Neural cell (in vitro differentiated cells): ENCODE results near the gene SERPINE2. TPM values are rescaled to one million over a fixed set of nuclear protein-coding genes. Genes with fewer than 3 reads are reported as not detected.

ENCODE experiments used
- H2AFZ ChIP-seq: fragments of 200-600, 300-800 bp; sonication (generic), shearing (Covaris generic); 2 replicates; pipeline ENCODE4 v1.6.0; 2014; ENCODE audit warnings: low read depth, mild to moderate bottlenecking, antibody characterized with exemption, low read length, moderate library complexity
- H3F3A ChIP-seq: fragments of 200-600 bp; shearing (Covaris generic); 2 replicates; pipeline ENCODE4 v1.6.1; 2016; ENCODE audit warnings: mild to moderate bottlenecking, moderate library complexity, mixed read lengths, antibody characterized with exemption, low read length; ENCODE audit not compliant: insufficient read depth, poor library complexity, severe bottlenecking
- H3K27ac ChIP-seq: fragments of 200-600, 300-800 bp; sonication (generic), shearing (Covaris generic); 2 replicates; pipeline ENCODE4 v1.5.1; 2014; ENCODE audit warnings: mild to moderate bottlenecking, low read length, moderate library complexity
- H3K27me3 ChIP-seq: fragments of 300-800, 200-600 bp; sonication (generic), shearing (Covaris generic); 2 replicates; pipeline ENCODE4 v1.6.0; 2014; ENCODE audit warnings: mild to moderate bottlenecking, low read depth, low read length, moderate library complexity; ENCODE audit not compliant: insufficient read depth
- H3K36me3 ChIP-seq: fragments of 300-800, 200-600 bp; sonication (generic), shearing (Covaris generic); 2 replicates; pipeline ENCODE4 v1.5.1; 2014; ENCODE audit warnings: mild to moderate bottlenecking, antibody characterized with exemption, low read length, moderate library complexity; ENCODE audit not compliant: insufficient read depth
- H3K4me2 ChIP-seq: fragments of 300-800, 200-600 bp; sonication (generic), shearing (Covaris generic); 2 replicates; pipeline ENCODE4 v1.6.0; 2014; ENCODE audit warnings: mild to moderate bottlenecking, low read length
- H3K4me3 ChIP-seq: fragments of 300-800, 200-600 bp; sonication (generic), shearing (Covaris generic); 2 replicates; pipeline ENCODE4 v1.5.1; 2014; ENCODE audit warnings: mild to moderate bottlenecking, low read length, moderate library complexity
- H3K79me2 ChIP-seq: fragments of 200-600 bp; shearing (Covaris generic); replicated peaks from 2 replicates; pipeline ENCODE4 v1.6.0; 2014; ENCODE audit warnings: mild to moderate bottlenecking, low read length, moderate library complexity; ENCODE audit not compliant: insufficient read depth
- H3K9ac ChIP-seq: fragments of 300-800, 200-600 bp; sonication (generic), shearing (Covaris generic); 2 replicates; pipeline ENCODE4 v1.6.1; 2016; ENCODE audit warnings: mild to moderate bottlenecking, low read length, mixed read lengths
- H3K9me2 ChIP-seq: fragments of 200-600 bp; shearing (Covaris generic); 2 replicates; pipeline ENCODE4 v1.6.1; 2016; ENCODE audit warnings: mild to moderate bottlenecking, low read length, mixed read lengths; ENCODE audit not compliant: insufficient read depth
- H3K9me3 ChIP-seq: fragments of 200-600, 300-800 bp; sonication (generic), shearing (Covaris generic); 2 replicates; pipeline ENCODE4 v1.6.1; 2016; ENCODE audit warnings: mild to moderate bottlenecking, mixed run types, low read length, moderate library complexity, mixed read lengths
- H4K20me1 ChIP-seq: fragments of 200-600 bp; shearing (Covaris generic); 2 replicates; pipeline ENCODE4 v1.6.1; 2016; ENCODE audit warnings: mild to moderate bottlenecking, mixed run types; ENCODE audit not compliant: insufficient read depth
- EP300 ChIP-seq: fragments of 450-650 bp; conservative IDR thresholded peaks from 2 replicates; pipeline ENCODE4 v1.6.1; 2014; ENCODE audit warnings: antibody characterized with exemption, mild to moderate bottlenecking, moderate library complexity; ENCODE audit not compliant: poor library complexity, severe bottlenecking
- EZH2 ChIP-seq: fragments of 200-600, 300-800 bp; shearing (Covaris generic), sonication (generic); IDR thresholded peaks from 2 replicates; pipeline ENCODE4 v1.6.1; 2014; ENCODE audit warnings: antibody characterized with exemption, low read length, borderline replicate concordance, mild to moderate bottlenecking; ENCODE audit not compliant: insufficient read depth, poor library complexity, severe bottlenecking
- MXI1 ChIP-seq: fragments of 450-650 bp; conservative IDR thresholded peaks from 2 replicates; pipeline ENCODE4 v1.6.1; 2014; ENCODE audit warnings: antibody characterized with exemption, mild to moderate bottlenecking; ENCODE audit not compliant: poor library complexity, severe bottlenecking
- POLR2AphosphoS5 ChIP-seq: IDR thresholded peaks from 2 replicates; pipeline ENCODE4 v1.6.1; 2012
- RAD21 ChIP-seq: fragments of 450-650 bp; conservative IDR thresholded peaks from 2 replicates; pipeline ENCODE4 v1.6.1; 2014; ENCODE audit warnings: antibody characterized with exemption, mild to moderate bottlenecking, moderate library complexity
- SMC3 ChIP-seq: fragments of 450-650 bp; conservative IDR thresholded peaks from 2 replicates; pipeline ENCODE4 v1.6.1; 2014; ENCODE audit warnings: antibody characterized with exemption, mild to moderate bottlenecking, moderate library complexity; ENCODE audit not compliant: poor library complexity
- TAF1 ChIP-seq: IDR thresholded peaks from 2 replicates; pipeline ENCODE4 v1.6.1; 2012; ENCODE audit warnings: low read depth
- polyA plus RNA-seq: library from polyadenylated mRNA; depleted of rRNA; stranded (reverse); fragments of >200 nt; gene quantifications from 2 replicates; pipeline ENCODE4 v1.2.3, GENCODE V29; 2014
- TF ChIP-seq, protein P1 (sequence below): IDR thresholded peaks from 2 replicates; pipeline ENCODE4 v1.6.1; 2012; ENCODE audit warnings: borderline replicate concordance
- TF ChIP-seq, protein P2 (sequence below): fragments of 450-650 bp; IDR thresholded peaks from 2 replicates; pipeline ENCODE4 v1.5.1; 2014; ENCODE audit warnings: antibody characterized with exemption, mild to moderate bottlenecking, moderate library complexity; ENCODE audit not compliant: poor library complexity, severe bottlenecking

The SERPINE2 gene
- polyA plus RNA-seq, 1 donor from 2014 or later = 38.5 TPM

DNA sequence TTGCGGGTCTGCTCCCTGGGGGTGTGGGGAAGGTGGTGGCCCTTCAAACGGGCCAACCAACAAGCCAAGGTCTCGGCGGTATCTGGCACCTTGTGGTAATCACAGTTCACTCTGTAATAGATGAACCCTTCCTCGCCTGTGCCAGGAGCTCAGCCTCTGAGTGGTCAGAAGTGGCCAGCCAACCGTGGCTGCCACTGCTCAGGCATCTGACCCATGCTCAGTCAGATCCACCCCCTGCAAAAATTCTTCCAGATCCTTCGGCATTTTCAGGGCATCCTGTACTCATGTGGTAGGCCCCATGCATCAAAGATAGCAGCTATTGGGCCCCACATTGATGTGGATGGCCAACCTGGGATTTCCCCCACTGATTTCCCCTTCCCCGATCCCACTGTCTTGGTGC, 39.6 kb upstream of the SERPINE2 start:
- Histone ChIP-seq H3K79me2 (no peaks in the 10 kb centered on the region), H3K9ac (no peak overlapping the region), H3F3A (no peaks in the 10 kb centered on the region), H3K4me3 (no peak overlapping the region), H4K20me1 (no peaks in the 10 kb centered on the region), H3K9me3 (no peaks in the 10 kb centered on the region), H2AFZ (no peak overlapping the region), H3K9me2 (no peaks in the 10 kb centered on the region), H3K4me2 (no peak overlapping the region), H3K27ac (no peak overlapping the region), H3K36me3 (no peaks in the 10 kb centered on the region), H3K27me3 (no peaks in the 10 kb centered on the region)
- no peak for TF ChIP-seq SMC3
- no peak for TF ChIP-seq MXI1
- TF ChIP-seq, protein P1, sequence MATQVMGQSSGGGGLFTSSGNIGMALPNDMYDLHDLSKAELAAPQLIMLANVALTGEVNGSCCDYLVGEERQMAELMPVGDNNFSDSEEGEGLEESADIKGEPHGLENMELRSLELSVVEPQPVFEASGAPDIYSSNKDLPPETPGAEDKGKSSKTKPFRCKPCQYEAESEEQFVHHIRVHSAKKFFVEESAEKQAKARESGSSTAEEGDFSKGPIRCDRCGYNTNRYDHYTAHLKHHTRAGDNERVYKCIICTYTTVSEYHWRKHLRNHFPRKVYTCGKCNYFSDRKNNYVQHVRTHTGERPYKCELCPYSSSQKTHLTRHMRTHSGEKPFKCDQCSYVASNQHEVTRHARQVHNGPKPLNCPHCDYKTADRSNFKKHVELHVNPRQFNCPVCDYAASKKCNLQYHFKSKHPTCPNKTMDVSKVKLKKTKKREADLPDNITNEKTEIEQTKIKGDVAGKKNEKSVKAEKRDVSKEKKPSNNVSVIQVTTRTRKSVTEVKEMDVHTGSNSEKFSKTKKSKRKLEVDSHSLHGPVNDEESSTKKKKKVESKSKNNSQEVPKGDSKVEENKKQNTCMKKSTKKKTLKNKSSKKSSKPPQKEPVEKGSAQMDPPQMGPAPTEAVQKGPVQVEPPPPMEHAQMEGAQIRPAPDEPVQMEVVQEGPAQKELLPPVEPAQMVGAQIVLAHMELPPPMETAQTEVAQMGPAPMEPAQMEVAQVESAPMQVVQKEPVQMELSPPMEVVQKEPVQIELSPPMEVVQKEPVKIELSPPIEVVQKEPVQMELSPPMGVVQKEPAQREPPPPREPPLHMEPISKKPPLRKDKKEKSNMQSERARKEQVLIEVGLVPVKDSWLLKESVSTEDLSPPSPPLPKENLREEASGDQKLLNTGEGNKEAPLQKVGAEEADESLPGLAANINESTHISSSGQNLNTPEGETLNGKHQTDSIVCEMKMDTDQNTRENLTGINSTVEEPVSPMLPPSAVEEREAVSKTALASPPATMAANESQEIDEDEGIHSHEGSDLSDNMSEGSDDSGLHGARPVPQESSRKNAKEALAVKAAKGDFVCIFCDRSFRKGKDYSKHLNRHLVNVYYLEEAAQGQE = no peak
- TF ChIP-seq EZH2 = no peak
- TF ChIP-seq, protein P2, sequence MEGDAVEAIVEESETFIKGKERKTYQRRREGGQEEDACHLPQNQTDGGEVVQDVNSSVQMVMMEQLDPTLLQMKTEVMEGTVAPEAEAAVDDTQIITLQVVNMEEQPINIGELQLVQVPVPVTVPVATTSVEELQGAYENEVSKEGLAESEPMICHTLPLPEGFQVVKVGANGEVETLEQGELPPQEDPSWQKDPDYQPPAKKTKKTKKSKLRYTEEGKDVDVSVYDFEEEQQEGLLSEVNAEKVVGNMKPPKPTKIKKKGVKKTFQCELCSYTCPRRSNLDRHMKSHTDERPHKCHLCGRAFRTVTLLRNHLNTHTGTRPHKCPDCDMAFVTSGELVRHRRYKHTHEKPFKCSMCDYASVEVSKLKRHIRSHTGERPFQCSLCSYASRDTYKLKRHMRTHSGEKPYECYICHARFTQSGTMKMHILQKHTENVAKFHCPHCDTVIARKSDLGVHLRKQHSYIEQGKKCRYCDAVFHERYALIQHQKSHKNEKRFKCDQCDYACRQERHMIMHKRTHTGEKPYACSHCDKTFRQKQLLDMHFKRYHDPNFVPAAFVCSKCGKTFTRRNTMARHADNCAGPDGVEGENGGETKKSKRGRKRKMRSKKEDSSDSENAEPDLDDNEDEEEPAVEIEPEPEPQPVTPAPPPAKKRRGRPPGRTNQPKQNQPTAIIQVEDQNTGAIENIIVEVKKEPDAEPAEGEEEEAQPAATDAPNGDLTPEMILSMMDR = no peak
- no peak for TF ChIP-seq TAF1

DNA sequence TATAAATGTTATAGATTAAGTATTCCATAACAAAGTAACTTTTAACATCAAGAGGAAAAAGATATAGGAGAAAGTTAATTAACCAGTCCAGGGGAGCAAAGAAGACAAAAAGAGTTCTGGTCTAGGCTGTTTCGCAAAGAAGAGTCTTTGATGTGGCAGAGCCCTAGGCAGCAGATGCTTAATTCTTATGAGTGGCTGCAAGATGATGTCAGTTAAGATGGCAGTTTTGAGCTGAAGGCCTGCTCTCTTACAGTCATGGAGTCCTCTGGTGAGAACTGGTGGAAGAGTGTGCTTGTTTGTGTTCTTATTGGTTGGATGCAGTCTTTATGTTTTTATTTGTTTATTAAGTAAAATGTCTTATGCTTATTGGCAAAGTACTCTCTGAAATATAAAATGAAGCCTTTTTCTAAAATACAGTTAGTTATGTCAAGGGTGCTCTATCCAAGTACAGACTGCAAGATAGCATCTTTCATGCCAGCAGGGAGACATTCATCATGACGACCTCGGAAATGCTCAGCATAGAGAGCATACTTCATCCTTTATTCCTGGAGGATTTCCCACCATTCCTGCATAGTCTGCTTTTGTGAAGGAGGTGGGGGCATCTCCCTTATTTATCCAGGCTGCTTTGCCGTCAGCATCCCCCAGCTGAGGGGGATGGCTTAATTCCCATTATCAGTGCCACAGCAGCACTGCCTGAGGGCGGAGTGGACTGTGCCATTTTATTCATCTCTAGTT, 38.9 kb upstream of the SERPINE2 start:
- H3K9ac ChIP-seq = no peak overlapping the region
- no peaks in the 10 kb centered on the region for H3K79me2 ChIP-seq
- no peak overlapping the region for H2AFZ ChIP-seq
- H3K4me3 ChIP-seq = no peak overlapping the region
- no peak overlapping the region for H3K27ac ChIP-seq
- H4K20me1 ChIP-seq = no peaks in the 10 kb centered on the region
- TF ChIP-seq, protein P1 = no peak
- TF ChIP-seq MXI1 (no peak), TAF1 (no peak), RAD21 (no peak), EP300 (no peak), EZH2 (no peak), POLR2AphosphoS5 (no peak), SMC3 (no peak)
- TF ChIP-seq, protein P2 = no peak
- H3K9me2 ChIP-seq = no peaks in the 10 kb centered on the region
- no peaks in the 10 kb centered on the region for H3K9me3 ChIP-seq
- no peaks in the 10 kb centered on the region for H3F3A ChIP-seq
- no peaks in the 10 kb centered on the region for H3K36me3 ChIP-seq
- H3K27me3 ChIP-seq = no peaks in the 10 kb centered on the region
- no peak overlapping the region for H3K4me2 ChIP-seq
